HepG2 (cell line): ENCODE measurements around the gene SLC13A3. TPM values are rescaled to one million over a fixed set of nuclear protein-coding genes. Genes with fewer than 3 reads are reported as not detected.
A peak's percentile ranks its signal among the peaks of the same experiment; 100 is the strongest.

Experiments used
- MEF2D ChIP-seq: sonication (generic); formaldehyde crosslinking; IDR thresholded peaks from 2 replicates; pipeline ENCODE4 v1.5.1; 2020; ENCODE audit warnings: mild to moderate bottlenecking, missing genetic modification reagents
- MTA3 ChIP-seq: sonication (generic); formaldehyde crosslinking; IDR thresholded peaks from 2 replicates; pipeline ENCODE4 v1.4.0; 2020; ENCODE audit warnings: missing genetic modification reagents
- NFE2L1 ChIP-seq: sonication (generic); formaldehyde crosslinking; IDR thresholded peaks from 2 replicates; pipeline ENCODE4 v1.4.0; 2020; ENCODE audit warnings: missing genetic modification reagents, mild to moderate bottlenecking, borderline replicate concordance
- POLR2AphosphoS5 ChIP-seq: IDR thresholded peaks from 2 replicates; pipeline ENCODE4 v1.6.1; 2012; ENCODE audit warnings: low read depth, low read length
- RFX5 ChIP-seq: IDR thresholded peaks from 2 replicates; pipeline ENCODE4 v1.6.1; 2011; ENCODE audit warnings: low read depth, low read length, improper control_type of control experiment
- SP140L ChIP-seq: sonication (generic); formaldehyde crosslinking; IDR thresholded peaks from 2 replicates; pipeline ENCODE4 v1.4.0; 2020; ENCODE audit warnings: missing genetic modification reagents, borderline replicate concordance
- YEATS2 ChIP-seq: sonication (generic); formaldehyde crosslinking; IDR thresholded peaks from 2 replicates; pipeline ENCODE4 v1.4.0; 2020; ENCODE audit warnings: missing genetic modification reagents, borderline replicate concordance
- YEATS4 ChIP-seq: sonication (generic); formaldehyde crosslinking; IDR thresholded peaks from 2 replicates; pipeline ENCODE4 v1.4.0; 2020; ENCODE audit warnings: missing genetic modification reagents, borderline replicate concordance
- ZFP82 ChIP-seq: sonication (generic); formaldehyde crosslinking; IDR thresholded peaks from 2 replicates; pipeline ENCODE4 v1.5.1; 2020; ENCODE audit warnings: mild to moderate bottlenecking, missing genetic modification reagents, borderline replicate concordance
- ZNF558 ChIP-seq: sonication (generic); formaldehyde crosslinking; IDR thresholded peaks from 2 replicates; pipeline ENCODE4 v1.9.0; 2022; ENCODE audit warnings: mild to moderate bottlenecking, missing genetic modification reagents, borderline replicate concordance
- polyA plus RNA-seq, 8 experiments: library from polyadenylated mRNA; depleted of rRNA in 3 of 8; stranded (reverse) in 7 of 8; unstranded in 1 of 8; fragments of >200 nt; fragmentation: Illumina TruSeq in 4 of 8; extraction: Trizol in 4 of 8; gene quantifications; 2 replicates each; pipeline versions ENCODE4 v1.2.1 to v1.2.3, GENCODE V29; 2011 to 2016; ENCODE audit warnings: low read depth in 4 of 8, missing spikeins in 1 of 8, mixed read lengths in 1 of 8; ENCODE audit not compliant: insufficient read depth in 1 of 8
- total RNA-seq, 5 experiments: library from RNA; depleted of rRNA; stranded (reverse); fragments of >200 nt; fragmentation: Illumina TruSeq; extraction: Trizol; gene quantifications; 2 replicates each; pipeline ENCODE4 v1.2.3, GENCODE V29; 2016; ENCODE audit warnings: low read depth in 1 of 5
- TF ChIP-seq, protein P1 (sequence below): sonication (generic); formaldehyde crosslinking; IDR thresholded peaks from 2 replicates; pipeline ENCODE4 v1.4.0; 2020; ENCODE audit warnings: missing genetic modification reagents
- TF ChIP-seq, protein P2 (sequence below): sonication (generic); formaldehyde crosslinking; IDR thresholded peaks from 2 replicates; pipeline ENCODE4 v1.5.1; 2020; ENCODE audit warnings: missing genetic modification reagents, mild to moderate bottlenecking, borderline replicate concordance
- TF ChIP-seq, protein P3 (sequence below): sonication (generic); formaldehyde crosslinking; IDR thresholded peaks from 2 replicates; pipeline ENCODE4 v1.5.1; 2020; ENCODE audit warnings: mild to moderate bottlenecking, missing genetic modification reagents, moderate library complexity
- TF ChIP-seq, protein P4 (sequence below): sonication (generic); formaldehyde crosslinking; IDR thresholded peaks from 2 replicates; pipeline ENCODE4 v1.5.0; 2020; ENCODE audit warnings: mild to moderate bottlenecking, low read depth, missing genetic modification reagents, borderline replicate concordance
- TF ChIP-seq, protein P5 (sequence below): sonication (generic); formaldehyde crosslinking; IDR thresholded peaks from 2 replicates; pipeline ENCODE4 v1.8.0; 2022; ENCODE audit warnings: missing genetic modification reagents, mild to moderate bottlenecking, inconsistent platforms, borderline replicate concordance
- TF ChIP-seq, protein P6 (sequence below): sonication (generic); formaldehyde crosslinking; IDR thresholded peaks from 2 replicates; pipeline ENCODE4 v1.5.1; 2020; ENCODE audit warnings: missing genetic modification reagents, mild to moderate bottlenecking, borderline replicate concordance
- TF ChIP-seq, protein P7 (sequence below): sonication (generic); formaldehyde crosslinking; IDR thresholded peaks from 2 replicates; pipeline ENCODE4 v1.9.0; 2021; ENCODE audit warnings: missing genetic modification reagents, borderline replicate concordance
- TF ChIP-seq, protein P8 (sequence below): sonication (generic); formaldehyde crosslinking; IDR thresholded peaks from 2 replicates; pipeline ENCODE4 v1.8.0; 2022; ENCODE audit warnings: mild to moderate bottlenecking, missing genetic modification reagents; ENCODE audit not compliant: insufficient replicate concordance

The SLC13A3 gene
- total and polyA plus RNA-seq, 2 of the 13 experiments (the other 11 are each of a cell fraction or from before 2014, with no cell fraction given), result 66.5 to 76.0 TPM

DNA sequence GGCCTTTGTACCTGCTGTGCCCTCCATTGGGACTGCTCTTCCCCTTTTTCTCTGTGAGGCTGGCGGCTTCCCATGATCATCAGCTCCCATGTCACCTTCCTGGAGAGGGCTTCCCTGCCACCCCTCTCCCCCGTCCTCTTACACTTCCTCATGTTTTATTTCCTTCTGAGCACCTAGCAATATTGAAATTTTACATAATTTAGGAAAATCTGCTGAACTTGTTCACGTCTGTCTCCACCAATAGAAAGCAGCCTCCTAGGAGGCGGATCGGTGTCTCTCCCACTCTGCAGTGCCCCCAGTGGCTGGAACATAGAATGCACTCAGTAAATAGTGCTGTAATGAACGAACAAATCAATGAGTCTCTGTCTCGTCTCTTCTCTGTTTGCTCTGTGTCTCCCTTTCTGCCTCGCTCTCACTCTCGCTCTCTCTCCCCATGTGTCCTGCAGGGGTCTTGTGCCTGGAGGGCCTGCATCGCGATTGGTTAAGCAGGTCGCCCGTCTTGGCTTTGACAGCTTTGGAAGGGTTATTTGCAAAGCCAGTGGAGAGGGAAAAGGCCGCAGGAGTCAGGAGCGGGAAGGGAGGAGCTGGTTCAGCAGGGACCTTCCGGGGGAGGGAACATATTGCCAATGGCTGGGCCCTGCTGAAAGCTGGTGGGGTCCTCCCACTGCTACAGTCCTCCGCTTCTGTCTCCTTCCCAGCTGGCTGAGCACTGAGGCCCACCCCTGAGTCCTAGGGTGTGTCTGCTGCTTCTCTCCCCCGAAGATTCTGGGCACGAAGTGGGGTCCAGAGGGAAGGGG is 88.7 kb downstream of the SLC13A3 start (continued):
- TF ChIP-seq, protein P1, sequence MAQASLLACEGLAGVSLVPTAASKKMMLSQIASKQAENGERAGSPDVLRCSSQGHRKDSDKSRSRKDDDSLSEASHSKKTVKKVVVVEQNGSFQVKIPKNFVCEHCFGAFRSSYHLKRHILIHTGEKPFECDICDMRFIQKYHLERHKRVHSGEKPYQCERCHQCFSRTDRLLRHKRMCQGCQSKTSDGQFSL, result no peak
- TF ChIP-seq NFE2L1, result no peak
- TF ChIP-seq, protein P2, sequence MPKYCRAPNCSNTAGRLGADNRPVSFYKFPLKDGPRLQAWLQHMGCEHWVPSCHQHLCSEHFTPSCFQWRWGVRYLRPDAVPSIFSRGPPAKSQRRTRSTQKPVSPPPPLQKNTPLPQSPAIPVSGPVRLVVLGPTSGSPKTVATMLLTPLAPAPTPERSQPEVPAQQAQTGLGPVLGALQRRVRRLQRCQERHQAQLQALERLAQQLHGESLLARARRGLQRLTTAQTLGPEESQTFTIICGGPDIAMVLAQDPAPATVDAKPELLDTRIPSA (CRISPR knock-in tag), result no peak
- no peak for TF ChIP-seq YEATS4 (CRISPR knock-in tag)
- TF ChIP-seq, protein P3, sequence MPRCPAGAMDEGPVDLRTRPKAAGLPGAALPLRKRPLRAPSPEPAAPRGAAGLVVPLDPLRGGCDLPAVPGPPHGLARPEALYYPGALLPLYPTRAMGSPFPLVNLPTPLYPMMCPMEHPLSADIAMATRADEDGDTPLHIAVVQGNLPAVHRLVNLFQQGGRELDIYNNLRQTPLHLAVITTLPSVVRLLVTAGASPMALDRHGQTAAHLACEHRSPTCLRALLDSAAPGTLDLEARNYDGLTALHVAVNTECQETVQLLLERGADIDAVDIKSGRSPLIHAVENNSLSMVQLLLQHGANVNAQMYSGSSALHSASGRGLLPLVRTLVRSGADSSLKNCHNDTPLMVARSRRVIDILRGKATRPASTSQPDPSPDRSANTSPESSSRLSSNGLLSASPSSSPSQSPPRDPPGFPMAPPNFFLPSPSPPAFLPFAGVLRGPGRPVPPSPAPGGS (CRISPR knock-in tag), result peak; percentile 81
- TF ChIP-seq, protein P4, sequence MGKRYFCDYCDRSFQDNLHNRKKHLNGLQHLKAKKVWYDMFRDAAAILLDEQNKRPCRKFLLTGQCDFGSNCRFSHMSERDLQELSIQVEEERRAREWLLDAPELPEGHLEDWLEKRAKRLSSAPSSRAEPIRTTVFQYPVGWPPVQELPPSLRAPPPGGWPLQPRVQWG (CRISPR knock-in tag), result no peak
- no peak for TF ChIP-seq ZNF558 (CRISPR knock-in tag)
- TF ChIP-seq, protein P5, sequence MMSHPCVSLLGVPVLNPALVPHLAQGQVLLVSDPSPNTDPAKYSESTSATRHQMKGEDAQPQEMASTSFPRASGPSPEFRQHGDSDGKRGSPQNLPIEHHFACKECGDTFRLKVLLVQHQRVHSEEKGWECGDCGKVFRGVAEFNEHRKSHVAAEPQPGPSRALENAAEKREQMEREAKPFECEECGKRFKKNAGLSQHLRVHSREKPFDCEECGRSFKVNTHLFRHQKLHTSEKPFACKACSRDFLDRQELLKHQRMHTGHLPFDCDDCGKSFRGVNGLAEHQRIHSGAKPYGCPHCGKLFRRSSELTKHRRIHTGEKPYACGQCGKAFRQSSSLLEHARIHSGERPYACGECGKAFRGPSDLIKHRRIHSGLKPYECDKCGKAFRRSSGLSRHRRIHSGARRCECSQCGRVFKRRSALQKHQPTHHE, result no peak
- TF ChIP-seq, protein P6, sequence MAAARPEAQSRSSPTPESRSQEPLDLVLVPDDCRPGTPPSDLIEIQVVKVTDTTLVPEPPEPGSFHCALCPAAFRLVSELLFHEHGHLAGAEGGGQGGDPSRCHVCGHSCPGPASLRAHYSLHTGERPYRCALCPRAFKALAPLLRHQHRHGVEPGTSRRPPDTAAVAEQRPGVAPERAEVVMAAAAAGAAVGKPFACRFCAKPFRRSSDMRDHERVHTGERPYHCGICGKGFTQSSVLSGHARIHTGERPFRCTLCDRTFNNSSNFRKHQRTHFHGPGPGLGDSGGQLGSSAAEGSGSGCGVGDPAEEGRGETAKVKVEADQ (CRISPR knock-in tag), result peak; percentile 38; the same call in 1 of the 2 replicates
- no peak for TF ChIP-seq MTA3 (CRISPR knock-in tag)
- 0 out of 2 replicates have a peak, but pooled peaks have one; percentile 61 for TF ChIP-seq YEATS2
- peak; percentile 77 for TF ChIP-seq MEF2D (CRISPR knock-in tag)
- TF ChIP-seq, protein P7, sequence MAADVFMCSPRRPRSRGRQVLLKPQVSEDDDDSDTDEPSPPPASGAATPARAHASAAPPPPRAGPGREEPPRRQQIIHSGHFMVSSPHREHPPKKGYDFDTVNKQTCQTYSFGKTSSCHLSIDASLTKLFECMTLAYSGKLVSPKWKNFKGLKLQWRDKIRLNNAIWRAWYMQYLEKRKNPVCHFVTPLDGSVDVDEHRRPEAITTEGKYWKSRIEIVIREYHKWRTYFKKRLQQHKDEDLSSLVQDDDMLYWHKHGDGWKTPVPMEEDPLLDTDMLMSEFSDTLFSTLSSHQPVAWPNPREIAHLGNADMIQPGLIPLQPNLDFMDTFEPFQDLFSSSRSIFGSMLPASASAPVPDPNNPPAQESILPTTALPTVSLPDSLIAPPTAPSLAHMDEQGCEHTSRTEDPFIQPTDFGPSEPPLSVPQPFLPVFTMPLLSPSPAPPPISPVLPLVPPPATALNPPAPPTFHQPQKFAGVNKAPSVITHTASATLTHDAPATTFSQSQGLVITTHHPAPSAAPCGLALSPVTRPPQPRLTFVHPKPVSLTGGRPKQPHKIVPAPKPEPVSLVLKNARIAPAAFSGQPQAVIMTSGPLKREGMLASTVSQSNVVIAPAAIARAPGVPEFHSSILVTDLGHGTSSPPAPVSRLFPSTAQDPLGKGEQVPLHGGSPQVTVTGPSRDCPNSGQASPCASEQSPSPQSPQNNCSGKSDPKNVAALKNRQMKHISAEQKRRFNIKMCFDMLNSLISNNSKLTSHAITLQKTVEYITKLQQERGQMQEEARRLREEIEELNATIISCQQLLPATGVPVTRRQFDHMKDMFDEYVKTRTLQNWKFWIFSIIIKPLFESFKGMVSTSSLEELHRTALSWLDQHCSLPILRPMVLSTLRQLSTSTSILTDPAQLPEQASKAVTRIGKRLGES (CRISPR knock-in tag), result no peak
- TF ChIP-seq, protein P8, sequence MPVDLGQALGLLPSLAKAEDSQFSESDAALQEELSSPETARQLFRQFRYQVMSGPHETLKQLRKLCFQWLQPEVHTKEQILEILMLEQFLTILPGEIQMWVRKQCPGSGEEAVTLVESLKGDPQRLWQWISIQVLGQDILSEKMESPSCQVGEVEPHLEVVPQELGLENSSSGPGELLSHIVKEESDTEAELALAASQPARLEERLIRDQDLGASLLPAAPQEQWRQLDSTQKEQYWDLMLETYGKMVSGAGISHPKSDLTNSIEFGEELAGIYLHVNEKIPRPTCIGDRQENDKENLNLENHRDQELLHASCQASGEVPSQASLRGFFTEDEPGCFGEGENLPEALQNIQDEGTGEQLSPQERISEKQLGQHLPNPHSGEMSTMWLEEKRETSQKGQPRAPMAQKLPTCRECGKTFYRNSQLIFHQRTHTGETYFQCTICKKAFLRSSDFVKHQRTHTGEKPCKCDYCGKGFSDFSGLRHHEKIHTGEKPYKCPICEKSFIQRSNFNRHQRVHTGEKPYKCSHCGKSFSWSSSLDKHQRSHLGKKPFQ, result no peak
- TF ChIP-seq SP140L (CRISPR knock-in tag), result no peak
- TF ChIP-seq ZFP82, result no peak
- peak; percentile 41 for TF ChIP-seq POLR2AphosphoS5
- peak; percentile 36; the same call in 1 of the 2 replicates for TF ChIP-seq RFX5
